ENCODE measurements around the gene KRT78. TPM values are rescaled to one million over a fixed set of nuclear protein-coding genes. Genes with fewer than 3 reads are reported as not detected.
"Not testable (repeated sequence)": the region's sequence is repeated elsewhere in the genome, so short reads cannot be mapped to it uniquely, and the experiment has no call there.

Gene KRT78
- total and polyA plus RNA-seq, 3 donors from 2014 or later: 0.93 to 1.1 (median 0.99) TPM

DNA sequence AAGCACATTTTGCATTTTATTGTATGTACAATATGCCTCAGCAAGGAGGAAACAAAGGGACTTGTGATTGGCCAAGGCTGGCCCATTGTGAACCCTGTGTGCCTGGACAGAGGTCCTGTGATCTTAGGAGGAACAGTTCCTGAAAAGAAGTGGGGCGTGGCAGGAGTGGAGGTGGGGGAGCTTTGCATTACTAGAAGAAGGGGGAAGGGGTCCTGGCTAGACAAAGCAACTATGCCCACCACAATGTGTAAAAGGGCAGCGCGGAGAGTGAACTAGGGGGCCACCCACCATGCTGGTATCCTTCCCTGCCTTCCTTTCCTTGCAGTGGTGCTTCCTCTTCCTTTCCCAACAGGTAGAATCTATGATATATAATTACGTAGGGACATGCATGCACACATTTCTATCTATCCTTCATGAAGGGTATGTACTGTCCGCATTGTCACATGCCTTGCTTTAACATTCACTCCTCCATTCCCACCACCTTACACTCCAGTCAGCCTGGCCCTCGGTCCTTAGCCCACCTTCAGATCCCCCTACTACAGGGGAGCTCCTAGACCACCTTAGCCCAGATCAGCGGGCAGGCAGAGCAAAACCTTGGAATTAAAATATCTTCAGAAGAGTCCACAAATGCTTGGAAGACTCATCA, 43.5 kb upstream of the KRT78 start:
- H3K9me3 ChIP-seq: no peaks in the 10 kb centered on the region
- no peaks in the 10 kb centered on the region for H3K36me3 ChIP-seq (ENCODE audit: low read depth, missing control alignments)
- no peaks in the 10 kb centered on the region for H3K4me1 ChIP-seq
- H3K27me3 ChIP-seq: no peaks in the 10 kb centered on the region
- DNase-seq: no peak
- H3K27ac ChIP-seq: no peak overlapping the region
- intact Hi-C loops (cut with DNase I; ENCODE audit: low total_unique reads): no loop called here
- no peak overlapping the region for H3K4me3 ChIP-seq
- TF ChIP-seq POLR2A (IDR thresholded peaks at IDR 0.05): no peak
- TF ChIP-seq, protein P1, sequence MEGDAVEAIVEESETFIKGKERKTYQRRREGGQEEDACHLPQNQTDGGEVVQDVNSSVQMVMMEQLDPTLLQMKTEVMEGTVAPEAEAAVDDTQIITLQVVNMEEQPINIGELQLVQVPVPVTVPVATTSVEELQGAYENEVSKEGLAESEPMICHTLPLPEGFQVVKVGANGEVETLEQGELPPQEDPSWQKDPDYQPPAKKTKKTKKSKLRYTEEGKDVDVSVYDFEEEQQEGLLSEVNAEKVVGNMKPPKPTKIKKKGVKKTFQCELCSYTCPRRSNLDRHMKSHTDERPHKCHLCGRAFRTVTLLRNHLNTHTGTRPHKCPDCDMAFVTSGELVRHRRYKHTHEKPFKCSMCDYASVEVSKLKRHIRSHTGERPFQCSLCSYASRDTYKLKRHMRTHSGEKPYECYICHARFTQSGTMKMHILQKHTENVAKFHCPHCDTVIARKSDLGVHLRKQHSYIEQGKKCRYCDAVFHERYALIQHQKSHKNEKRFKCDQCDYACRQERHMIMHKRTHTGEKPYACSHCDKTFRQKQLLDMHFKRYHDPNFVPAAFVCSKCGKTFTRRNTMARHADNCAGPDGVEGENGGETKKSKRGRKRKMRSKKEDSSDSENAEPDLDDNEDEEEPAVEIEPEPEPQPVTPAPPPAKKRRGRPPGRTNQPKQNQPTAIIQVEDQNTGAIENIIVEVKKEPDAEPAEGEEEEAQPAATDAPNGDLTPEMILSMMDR (IDR thresholded peaks at IDR 0.05): no peak
- WGBS, 2 donors: 90 to 92% methylated on average over 6 to 7 of the region's 7 CpGs

DNA sequence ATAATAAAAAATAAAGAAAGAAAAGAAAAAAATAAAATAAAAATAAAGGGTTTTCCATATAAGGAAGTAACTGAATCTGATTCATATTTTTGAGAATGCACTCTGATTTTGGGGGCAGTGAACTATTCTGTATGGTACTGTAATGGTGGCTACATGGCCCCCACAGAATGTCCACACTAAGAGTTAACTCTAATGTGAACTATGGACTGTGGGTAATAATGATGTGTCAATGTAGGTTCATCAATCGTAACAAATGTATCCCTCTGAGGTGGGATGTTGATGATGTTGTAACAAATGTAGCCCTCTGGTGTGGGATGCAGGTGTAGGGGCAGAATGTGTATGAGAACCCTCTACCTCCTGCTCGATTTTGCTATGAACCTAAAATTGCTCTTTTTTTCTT, 42.2 kb upstream of the KRT78 start:
- no peak for DNase-seq
- H3K36me3 ChIP-seq (ENCODE audit: low read depth, missing control alignments): no peaks in the 10 kb centered on the region
- intact Hi-C loops (cut with DNase I; ENCODE audit: low total_unique reads): no loop called here
- no peaks in the 10 kb centered on the region for H3K4me1 ChIP-seq
- H3K27me3 ChIP-seq: no peaks in the 10 kb centered on the region
- no peak overlapping the region for H3K4me3 ChIP-seq
- H3K27ac ChIP-seq: no peak overlapping the region
- no peaks in the 10 kb centered on the region for H3K9me3 ChIP-seq
- TF ChIP-seq POLR2A (IDR thresholded peaks at IDR 0.05): no peak
- TF ChIP-seq, protein P1 (IDR thresholded peaks at IDR 0.05): no peak
- 35 to 47% methylated on average over 2 of the region's 2 CpGs for WGBS, 2 donors

DNA sequence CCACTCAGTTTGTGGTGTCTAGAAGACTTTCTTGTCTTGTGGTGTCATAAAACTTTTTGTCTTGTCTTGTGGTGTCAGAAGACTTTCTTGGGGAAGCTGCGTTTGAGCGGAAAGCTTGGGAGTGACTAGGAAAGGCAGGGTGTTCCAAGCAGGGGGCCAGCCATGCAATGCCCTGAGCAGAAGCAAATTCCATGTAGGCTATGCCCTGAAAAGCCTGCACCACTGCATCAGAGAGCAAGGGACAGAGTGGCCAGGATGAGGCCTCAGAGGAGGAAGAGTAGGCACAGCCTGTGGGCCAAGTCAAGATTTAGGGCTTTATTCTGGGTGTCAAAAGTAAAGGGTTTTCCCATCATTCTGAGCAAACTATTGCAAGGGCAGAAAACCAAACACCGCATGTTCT, 41.6 kb upstream of the KRT78 start:
- no peak overlapping the region for H3K27ac ChIP-seq
- no peaks in the 10 kb centered on the region for H3K9me3 ChIP-seq
- no peak overlapping the region for H3K4me3 ChIP-seq
- TF ChIP-seq POLR2A (IDR thresholded peaks at IDR 0.05): no peak
- TF ChIP-seq, protein P1 (IDR thresholded peaks at IDR 0.05): no peak
- H3K4me1 ChIP-seq: no peaks in the 10 kb centered on the region
- intact Hi-C loops (cut with DNase I; ENCODE audit: low total_unique reads): no loop called here
- H3K36me3 ChIP-seq (ENCODE audit: low read depth, missing control alignments): no peaks in the 10 kb centered on the region
- WGBS, 2 donors: 90 to 95% methylated on average over 3 of the region's 3 CpGs
- no peaks in the 10 kb centered on the region for H3K27me3 ChIP-seq
- no peak for DNase-seq

DNA sequence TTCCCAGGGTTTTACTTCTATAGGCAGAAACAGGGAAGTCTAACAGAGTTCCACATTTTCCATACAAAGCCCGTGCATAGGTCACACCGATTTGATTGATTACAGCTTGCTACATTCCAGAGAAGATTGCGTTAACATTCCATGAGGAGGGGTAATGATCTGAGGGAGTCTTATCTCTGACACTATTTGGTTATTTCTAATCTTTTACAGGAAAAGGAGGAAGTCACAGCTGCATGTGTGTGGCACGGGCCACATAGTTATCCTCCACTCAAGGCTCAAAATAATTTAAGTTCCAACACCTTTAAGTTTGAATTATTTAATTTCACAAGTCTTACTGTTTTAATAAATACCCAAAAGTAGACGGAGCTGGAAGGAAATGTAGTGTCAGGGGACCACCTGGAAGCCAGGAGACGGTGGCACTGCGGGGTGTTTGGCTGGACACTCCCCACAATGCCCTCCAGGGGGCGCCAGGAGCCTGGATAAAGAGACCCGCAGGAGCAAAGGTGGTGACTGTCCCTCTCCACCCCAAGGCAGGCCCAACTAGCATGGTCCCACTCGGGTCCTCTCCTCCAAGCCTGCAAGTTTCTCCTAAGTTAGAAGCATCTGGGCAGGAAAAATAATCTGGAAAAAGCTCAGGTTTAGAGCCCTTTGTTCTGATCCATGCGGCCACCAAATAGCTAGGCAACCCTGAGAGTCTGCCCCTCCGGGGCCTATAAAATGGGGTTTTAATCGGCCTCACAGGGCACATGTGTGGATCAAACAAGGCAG, 35.9 kb upstream of the KRT78 start:
- Histone ChIP-seq H3K9me3 (no peaks in the 10 kb centered on the region), H3K36me3 (ENCODE audit: low read depth, missing control alignments) (no peaks in the 10 kb centered on the region), H3K4me3 (no peak overlapping the region), H3K4me1 (peaks cover 1% of the 10 kb centered on the region), H3K27me3 (no peaks in the 10 kb centered on the region), H3K27ac (no peak overlapping the region)
- TF ChIP-seq, protein P1 (IDR thresholded peaks at IDR 0.05): peak; percentile 84 to 90 (median 85)
- no peak for TF ChIP-seq POLR2A (IDR thresholded peaks at IDR 0.05)
- WGBS, 2 donors: 30 to 39% methylated on average over 13 of the region's 13 CpGs
- intact Hi-C loops (cut with DNase I; ENCODE audit: low total_unique reads): loop anchor here (5.0 kb wide), 1 partner anchor 98 kb away; no protein-coding TSS in a partner anchor
- DNase-seq: peak; percentile 87

DNA sequence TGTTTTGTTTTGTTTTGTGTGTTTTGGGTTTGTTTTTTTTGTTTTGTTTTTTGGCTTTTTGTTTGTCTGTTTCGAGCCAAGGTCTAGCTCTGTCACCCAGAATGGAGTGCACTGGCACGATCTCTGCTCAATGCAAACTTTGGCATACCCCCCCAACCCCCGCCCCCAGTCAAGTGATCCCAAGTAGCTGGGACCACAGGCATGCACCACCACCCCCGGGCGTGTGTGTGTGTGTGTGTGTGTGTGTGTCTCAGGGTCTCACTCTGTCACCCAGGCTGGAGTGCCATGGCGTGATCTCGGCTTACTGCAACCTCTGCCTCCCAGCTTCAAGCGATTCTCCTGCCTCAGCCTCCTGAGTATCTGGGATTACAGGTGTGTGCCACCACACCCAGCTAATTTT, 31.7 kb upstream of the KRT78 start:
- intact Hi-C loops (cut with DNase I; ENCODE audit: low total_unique reads); H3K27ac ChIP-seq; H3K27me3 ChIP-seq; H3K4me1 ChIP-seq; H3K9me3 ChIP-seq; DNase-seq; H3K36me3 ChIP-seq (ENCODE audit: low read depth, missing control alignments); H3K4me3 ChIP-seq: not testable (repeated sequence)
- 53 to 75% methylated on average over 5 to 8 of the region's 8 CpGs for WGBS, 2 donors

All from testis (tissue), 3 donors.